GM18502 (cell line): ENCODE results near the gene SBNO2.
"Not testable (repeated sequence)": the region's sequence is repeated elsewhere in the genome, so short reads cannot be mapped to it uniquely, and the experiment has no call there.

Source experiments
- ATAC-seq: cut with Tn5 transposase; IDR thresholded peaks from one replicate; pipeline ENCODE4 v1.9.1; 2021; ENCODE audit warnings: mild to moderate bottlenecking; ENCODE audit not compliant: unreplicated experiment, poor library complexity

Gene SBNO2

GRCh38 chr19:1173845-1174809 is at the start of gene SBNO2:
Gene SBNO2, minus strand, starts transcription at chr19:1174268. Its CDS starts 19,992 bp downstream, at chr19:1154276.
- ATAC-seq = no peak

- no peak for ATAC-seq
These were observed 49.2 kb upstream of the SBNO2 start for GRCh38 chr19:1223018-1223855.

GRCh38 chr19:1222394-1222793 is 48.3 kb upstream of the SBNO2 start:
- no peak for ATAC-seq

GRCh38 chr19:1221904-1222255 is 47.8 kb upstream of the SBNO2 start:
- no peak for ATAC-seq

- no peak for ATAC-seq
These were observed 47.2 kb upstream of the SBNO2 start for GRCh38 chr19:1220976-1221903.

GRCh38 chr19:1220477-1220930 is 46.4 kb upstream of the SBNO2 start:
- no peak for ATAC-seq

- no peak for ATAC-seq
These were observed 45.9 kb upstream of the SBNO2 start for GRCh38 chr19:1219786-1220476.

GRCh38 chr19:1218751-1219567 is 44.9 kb upstream of the SBNO2 start:
- ATAC-seq = no peak

GRCh38 chr19:1217366-1217765 is 43.3 kb upstream of the SBNO2 start:
- ATAC-seq = no peak

GRCh38 chr19:1216756-1217155 is 42.7 kb upstream of the SBNO2 start:
- ATAC-seq = no peak

- no peak for ATAC-seq
These were observed 41.0 kb upstream of the SBNO2 start for GRCh38 chr19:1214862-1215731.

GRCh38 chr19:1214299-1214861 is 40.3 kb upstream of the SBNO2 start:
- no peak for ATAC-seq

GRCh38 chr19:1213391-1214286 is 39.6 kb upstream of the SBNO2 start:
- no peak for ATAC-seq

GRCh38 chr19:1211494-1212234 is 37.6 kb upstream of the SBNO2 start:
- ATAC-seq = no peak

GRCh38 chr19:1210227-1210538 is 36.1 kb upstream of the SBNO2 start:
- ATAC-seq = no peak

GRCh38 chr19:1208830-1209229 is 34.8 kb upstream of the SBNO2 start:
- not testable (repeated sequence) for ATAC-seq
